CD4-positive, alpha-beta T cell (primary cell): Measurements from ENCODE around the gene DNAJC28. TPM values are rescaled to one million over a fixed set of nuclear protein-coding genes. Genes with fewer than 3 reads are reported as not detected.

ENCODE experiments used
- ATAC-seq: fragments of 200-7000 bp; cut with Tn5 transposase; one replicate; pipeline ENCODE4 v1.10.0; 2022; ENCODE audit warnings: mild to moderate bottlenecking; ENCODE audit not compliant: poor library complexity
- CTCF ChIA-PET: fragments of 350-600 bp; sonication (Branson Sonifier 250); formaldehyde crosslinking; loops from one replicate; lab custom pipeline; 2021; ENCODE audit warnings: antibody characterized with exemption, inconsistent platforms; lab: Charles Lee
- POLR2A ChIA-PET: fragments of 350-600 bp; sonication (Branson Sonifier 250); formaldehyde crosslinking; loops from one replicate; lab custom pipeline; 2021; ENCODE audit warnings: antibody characterized with exemption, inconsistent platforms; lab: Charles Lee
- DNase-seq, 14 experiments: peaks; one replicate each; pipeline ENCODE4 v3.0.0-alpha.2; 2013 to 2020; ENCODE audit warnings: mixed read lengths in 2 of 14
- H3K27ac ChIP-seq, 2 donors: one replicate each; pipeline versions ENCODE4 v1.5.1 to v1.7.0; 2013; ENCODE audit warnings: low read length in 2 of 2, low read depth in 1 of 2, mild to moderate bottlenecking in 1 of 2
- H3K27me3 ChIP-seq, 2 experiments: 1 replicate in 1 of 2; 2 replicates in 1 of 2; pipeline versions ENCODE4 v1.6.1 to v1.7.0; 2013; ENCODE audit warnings: low read length in 2 of 2, control low read depth in 1 of 2, mild to moderate bottlenecking in 1 of 2, moderate library complexity in 1 of 2; ENCODE audit not compliant: insufficient read depth in 2 of 2, control insufficient read depth in 1 of 2
- H3K36me3 ChIP-seq: one replicate; pipeline ENCODE4 v1.6.1; 2013; ENCODE audit warnings: low read length, control low read depth; ENCODE audit not compliant: insufficient read depth
- H3K4me1 ChIP-seq: one replicate; pipeline ENCODE4 v1.6.1; 2013; ENCODE audit warnings: low read length, control low read depth; ENCODE audit not compliant: insufficient read depth
- H3K4me3 ChIP-seq: one replicate; pipeline ENCODE4 v1.5.1; 2013; ENCODE audit warnings: mild to moderate bottlenecking, low read length, moderate library complexity
- H3K9me3 ChIP-seq, 2 experiments: 1 replicate in 1 of 2; 2 replicates in 1 of 2; pipeline versions ENCODE4 v1.6.1 to v1.7.0; 2013; ENCODE audit warnings: low read length in 2 of 2, mild to moderate bottlenecking in 2 of 2, control low read depth in 1 of 2, moderate library complexity in 1 of 2; ENCODE audit not compliant: control insufficient read depth in 1 of 2, insufficient read depth in 1 of 2
- H3K27ac Mint-ChIP-seq: one replicate; pipeline ENCODE4 v1.8.0; 2020; ENCODE audit warnings: mixed read lengths
- H3K27me3 Mint-ChIP-seq: one replicate; pipeline ENCODE4 v1.8.0; 2021; ENCODE audit warnings: mixed read lengths
- H3K36me3 Mint-ChIP-seq: one replicate; pipeline ENCODE4 v1.8.0; 2021; ENCODE audit warnings: low read depth, mixed read lengths
- H3K4me1 Mint-ChIP-seq: one replicate; pipeline ENCODE4 v1.8.0; 2021; ENCODE audit warnings: low read depth, mixed read lengths
- H3K4me3 Mint-ChIP-seq: one replicate; pipeline ENCODE4 v1.8.0; 2020; ENCODE audit warnings: mild to moderate bottlenecking, mixed read lengths
- H3K9me3 Mint-ChIP-seq: one replicate; pipeline ENCODE4 v1.8.0; 2020; ENCODE audit warnings: mixed read lengths
- intact Hi-C, 2 experiments: fragments of 100-400 bp; cut with DNase I in 1 of 2; cut with micrococcal nuclease in 1 of 2; formaldehyde crosslinking; loops; one replicate each; pipeline versions ENCODE4 v1.15.1 to v1.9.0; 2023 to 2025; cut with DNase I, micrococcal nuclease
- total RNA-seq, 174 experiments: library from RNA in 2 of 174; stranded (reverse) in 2 of 174; gene quantifications; one replicate each; pipeline ENCODE4 v1.2.3 and lab custom pipeline; 2021 to 2026
- TF ChIP-seq, protein P1 (sequence below): fragments of 200-600 bp; IDR thresholded peaks from one replicate; pipeline ENCODE4 v1.8.0; 2022; ENCODE audit warnings: antibody characterized with exemption, mild to moderate bottlenecking

DNAJC28 gene
- total RNA-seq, 2 experiments from 2014 or later, result not detected

GRCh38 chr21:33441489-33442477 is 49.7 kb downstream of the DNAJC28 start:
- Mint-ChIP-seq H3K27ac (no peak overlapping the region), H3K27me3 (no peaks in the 10 kb centered on the region), H3K9me3 (no peaks in the 10 kb centered on the region), H3K4me3 (no peak overlapping the region), H3K36me3 (peaks cover 34% of the 10 kb centered on the region), H3K4me1 (peaks cover 5% of the 10 kb centered on the region)
- ChIA-PET POLR2A (interaction anchor here (1.2 kb wide), 1 partner anchor 81 kb away, joined by 3 read pairs; no protein-coding TSS in a partner anchor), CTCF (interaction anchor here (0.6 to 1.2 kb wide), 2 partner anchors 39 to 81 kb away, joined by 3 to 5 read pairs; partner anchors contain the start of gene IFNGR2)
- H3K27ac ChIP-seq, result no peak overlapping the region
- H3K4me3 ChIP-seq, result no peak overlapping the region
- H3K9me3 ChIP-seq, result no peaks in the 10 kb centered on the region
- ATAC-seq (no peak), DNase-seq (no peak)
- H3K27me3 ChIP-seq, result no peaks in the 10 kb centered on the region
- peaks cover 31% of the 10 kb centered on the region for H3K36me3 ChIP-seq
- no peaks in the 10 kb centered on the region for H3K4me1 ChIP-seq
- TF ChIP-seq, protein P1, sequence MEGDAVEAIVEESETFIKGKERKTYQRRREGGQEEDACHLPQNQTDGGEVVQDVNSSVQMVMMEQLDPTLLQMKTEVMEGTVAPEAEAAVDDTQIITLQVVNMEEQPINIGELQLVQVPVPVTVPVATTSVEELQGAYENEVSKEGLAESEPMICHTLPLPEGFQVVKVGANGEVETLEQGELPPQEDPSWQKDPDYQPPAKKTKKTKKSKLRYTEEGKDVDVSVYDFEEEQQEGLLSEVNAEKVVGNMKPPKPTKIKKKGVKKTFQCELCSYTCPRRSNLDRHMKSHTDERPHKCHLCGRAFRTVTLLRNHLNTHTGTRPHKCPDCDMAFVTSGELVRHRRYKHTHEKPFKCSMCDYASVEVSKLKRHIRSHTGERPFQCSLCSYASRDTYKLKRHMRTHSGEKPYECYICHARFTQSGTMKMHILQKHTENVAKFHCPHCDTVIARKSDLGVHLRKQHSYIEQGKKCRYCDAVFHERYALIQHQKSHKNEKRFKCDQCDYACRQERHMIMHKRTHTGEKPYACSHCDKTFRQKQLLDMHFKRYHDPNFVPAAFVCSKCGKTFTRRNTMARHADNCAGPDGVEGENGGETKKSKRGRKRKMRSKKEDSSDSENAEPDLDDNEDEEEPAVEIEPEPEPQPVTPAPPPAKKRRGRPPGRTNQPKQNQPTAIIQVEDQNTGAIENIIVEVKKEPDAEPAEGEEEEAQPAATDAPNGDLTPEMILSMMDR, result no peak
- intact Hi-C loops, result loop anchor here in 1 of 2 experiments (5.0 to 10.0 kb wide), 4 partner anchors 84 to 609 kb away; partner anchors contain the start of gene IL10RB

Other genes starting within 250 kb of the DNAJC28 start
- gene IL10RB, start 225.3 kb downstream of the DNAJC28 start, total RNA-seq, result 1 to 10 TPM; 7.2 to 9.2 TPM
- gene IFNAR1, start 166.7 kb downstream of the DNAJC28 start, total RNA-seq, result 10 to 100 TPM; 20.4 to 26.8 TPM
- 10 to 100 TPM; 14.6 to 17.7 TPM for gene IFNGR2, start 88.3 kb downstream of the DNAJC28 start, total RNA-seq
- gene TMEM50B, start 11.7 kb downstream of the DNAJC28 start, total RNA-seq, result 10 to 100 TPM; 38.4 to 40.3 TPM
- 10 to 100 TPM; 21.8 to 25.5 TPM for gene GART, start 50.4 kb upstream of the DNAJC28 start, total RNA-seq
- gene SON, start 51.3 kb upstream of the DNAJC28 start, total RNA-seq, result 100 to 1,000 TPM; 420 to 438 TPM
- 10 to 100 TPM; 11.9 to 13.5 TPM for gene DONSON, start 97.0 kb upstream of the DNAJC28 start, total RNA-seq
- 10 to 100 TPM; 28.6 to 30.5 TPM for gene CRYZL1, start 150.0 kb upstream of the DNAJC28 start, total RNA-seq
- gene ITSN1, start 150.8 kb upstream of the DNAJC28 start, total RNA-seq, result 1 to 10 TPM; 2.1 to 3.0 TPM